Stimulated activated CD4-positive, alpha-beta T cell treated with anti-CD3 and anti-CD28 coated beads, Interleukin-15, amount 100 ng/mL, for 1 hour (primary cell): ENCODE results near the gene KCNH2.

Experiments
- DNase-seq, 2 donors: peaks; one replicate each; pipeline ENCODE4 v3.0.0-alpha.2; 2020; ENCODE audit warnings: low read depth in 1 of 2, low spot score in 1 of 2

KCNH2 gene

GRCh38 chr7:150961510-150962289 is 16.4 kb downstream of the KCNH2 start:
- no peak for DNase-seq

GRCh38 chr7:150959739-150960734 is 18.1 kb downstream of the KCNH2 start:
- no peak for DNase-seq

- DNase-seq, result no peak
Observed at GRCh38 chr7:150959081-150959480, 19.0 kb downstream of the KCNH2 start.

- DNase-seq, result no peak
Observed at GRCh38 chr7:150958597-150958996, 19.5 kb downstream of the KCNH2 start.

- no peak for DNase-seq
Observed at GRCh38 chr7:150958062-150958552, 20.0 kb downstream of the KCNH2 start.

- no peak for DNase-seq
Observed at GRCh38 chr7:150957133-150958020, 20.7 kb downstream of the KCNH2 start.

GRCh38 chr7:150956395-150957132 is 21.6 kb downstream of the KCNH2 start:
- no peak for DNase-seq

- DNase-seq, result no peak
Observed at GRCh38 chr7:150955519-150956394, 22.4 kb downstream of the KCNH2 start.

- DNase-seq, result no peak
Observed at GRCh38 chr7:150954986-150955518, 23.1 kb downstream of the KCNH2 start.

- DNase-seq, result no peak
Observed at GRCh38 chr7:150954201-150954985, 23.7 kb downstream of the KCNH2 start.

GRCh38 chr7:150953061-150953997 is 24.8 kb downstream of the KCNH2 start:
- DNase-seq, result no peak

GRCh38 chr7:150952331-150953050 is 25.6 kb downstream of the KCNH2 start:
- no peak for DNase-seq

- no peak for DNase-seq
Observed at GRCh38 chr7:150951521-150951920, 26.6 kb downstream of the KCNH2 start.

GRCh38 chr7:150951181-150951520 is 27.0 kb downstream of the KCNH2 start:
- DNase-seq, result no peak

GRCh38 chr7:150950496-150951180 is 27.5 kb downstream of the KCNH2 start:
- DNase-seq, result no peak

- DNase-seq, result no peak
Observed at GRCh38 chr7:150949971-150950491, 28.1 kb downstream of the KCNH2 start.
